HFFc6 (cell line): Measurements from ENCODE around the gene CHRM5. TPM values are rescaled to one million over a fixed set of nuclear protein-coding genes. Genes with fewer than 3 reads are reported as not detected.
A peak's percentile ranks its signal among the peaks of the same experiment; 100 is the strongest.

Experiments used
- DNase-seq: peaks from one replicate; pipeline ENCODE4 v3.0.0-alpha.2; 2018
- H3K27ac Mint-ChIP-seq: 2 replicates; pipeline ENCODE4 v1.8.0; 2020; ENCODE audit warnings: mild to moderate bottlenecking, mixed read lengths
- H3K27me3 Mint-ChIP-seq: 2 replicates; pipeline ENCODE4 v1.8.0; 2021; ENCODE audit warnings: mild to moderate bottlenecking, moderate library complexity, mixed read lengths; ENCODE audit not compliant: insufficient read depth
- H3K36me3 Mint-ChIP-seq: 2 replicates; pipeline ENCODE4 v1.8.0; 2021; ENCODE audit warnings: low read depth, mixed read lengths
- H3K4me1 Mint-ChIP-seq: 2 replicates; pipeline ENCODE4 v1.8.0; 2020; ENCODE audit warnings: low read depth, mixed read lengths
- H3K4me3 Mint-ChIP-seq: 2 replicates; pipeline ENCODE4 v1.8.0; 2020; ENCODE audit warnings: mild to moderate bottlenecking, moderate library complexity, mixed read lengths
- H3K9me3 Mint-ChIP-seq: 2 replicates; pipeline ENCODE4 v1.8.0; 2020; ENCODE audit warnings: mild to moderate bottlenecking, mixed read lengths
- CTCF ChIP-seq: fragments of 200-600 bp; sonication (generic); IDR thresholded peaks from 2 replicates; pipeline ENCODE4 v1.5.0; 2021; ENCODE audit warnings: antibody characterized with exemption, mild to moderate bottlenecking
- total RNA-seq, 6 experiments: library from RNA; stranded (reverse); fragmentation: NEBNext Ultra II Directional; extraction: Animal tissue kit (Norgen Biotek cat#: 25700); gene quantifications; 2 replicates in 1 of 6; 3 replicates in 5 of 6; pipeline ENCODE4 v1.2.3, GENCODE V29; 2021

CHRM5 gene
- total RNA-seq, 6 experiments from 2014 or later: 0.10 TPM; not detected in 5

- TF ChIP-seq CTCF: no peak
- Mint-ChIP-seq H3K4me1 (peaks cover 28% of the 10 kb centered on the region), H3K9me3 (peaks cover 30% of the 10 kb centered on the region), H3K27me3 (peaks cover 4% of the 10 kb centered on the region), H3K27ac (no peak overlapping the region), H3K36me3 (peaks cover 31% of the 10 kb centered on the region), H3K4me3 (no peak overlapping the region)
- DNase-seq: no peak
Observed at GRCh38 chr15:34054081-34054707, 85.9 kb downstream of the CHRM5 start.

- Mint-ChIP-seq H3K9me3 (peaks cover 15% of the 10 kb centered on the region), H3K27ac (peak overlapping the region; percentile 83), H3K4me3 (peak overlapping the region; percentile 72), H3K4me1 (peaks cover 29% of the 10 kb centered on the region), H3K36me3 (peaks cover 17% of the 10 kb centered on the region), H3K27me3 (peaks cover 3% of the 10 kb centered on the region)
- DNase-seq: peak; percentile 69
- no peak for TF ChIP-seq CTCF
Observed at GRCh38 chr15:34055868-34056595, 87.7 kb downstream of the CHRM5 start.

- no peak for DNase-seq
- Mint-ChIP-seq H3K27me3 (no peaks in the 10 kb centered on the region; the same call in 1 of the 2 replicates), H3K27ac (peak overlapping the region; percentile 83), H3K4me1 (peaks cover 29% of the 10 kb centered on the region), H3K36me3 (peaks cover 9% of the 10 kb centered on the region; the same call in 1 of the 2 replicates), H3K4me3 (peak overlapping the region; percentile 72; the same call in 1 of the 2 replicates), H3K9me3 (peaks cover 6% of the 10 kb centered on the region)
- no peak for TF ChIP-seq CTCF
Observed at GRCh38 chr15:34056911-34057310, 88.6 kb downstream of the CHRM5 start.

GRCh38 chr15:34059476-34059875, 91.2 kb downstream of the CHRM5 start:
- Mint-ChIP-seq H3K4me1 (peaks cover 29% of the 10 kb centered on the region), H3K27ac (no peak overlapping the region), H3K27me3 (no peaks in the 10 kb centered on the region; the same call in 1 of the 2 replicates), H3K9me3 (no peaks in the 10 kb centered on the region), H3K36me3 (no peaks in the 10 kb centered on the region), H3K4me3 (no peak overlapping the region)
- DNase-seq: no peak
- no peak for TF ChIP-seq CTCF

- Mint-ChIP-seq H3K9me3 (no peaks in the 10 kb centered on the region), H3K36me3 (no peaks in the 10 kb centered on the region), H3K27ac (no peak overlapping the region), H3K4me3 (no peak overlapping the region), H3K27me3 (no peaks in the 10 kb centered on the region; the same call in 1 of the 2 replicates), H3K4me1 (peaks cover 29% of the 10 kb centered on the region)
- no peak for DNase-seq
- no peak for TF ChIP-seq CTCF
Observed at GRCh38 chr15:34059946-34060345, 91.6 kb downstream of the CHRM5 start.
